HEK293 (cell line): ENCODE measurements around the gene VHLL.

Source experiments
- BCL6B ChIP-seq: fragments of 450-650 bp; formaldehyde crosslinking; IDR thresholded peaks from 2 replicates; pipeline ENCODE4 v1.5.1; 2017; ENCODE audit warnings: missing biosample characterization, missing genetic modification characterization
- ELK4 ChIP-seq: IDR thresholded peaks from 2 replicates; pipeline ENCODE4 v1.6.1; 2011; ENCODE audit warnings: mild to moderate bottlenecking, low read depth, low read length, borderline replicate concordance
- HOXC10 ChIP-seq: sonication (generic); formaldehyde crosslinking; IDR thresholded peaks from 2 replicates; pipeline ENCODE4 v1.8.1; 2023; ENCODE audit warnings: mild to moderate bottlenecking, missing genetic modification reagents
- IKZF3 ChIP-seq: fragments of 450-650 bp; IDR thresholded peaks from 2 replicates; pipeline ENCODE4 v1.5.0; 2018; ENCODE audit warnings: missing biosample characterization, mild to moderate bottlenecking, missing genetic modification characterization, moderate library complexity
- INSM2 ChIP-seq: fragments of 450-650 bp; formaldehyde crosslinking; IDR thresholded peaks from 2 replicates; pipeline ENCODE4 v1.5.1; 2016; ENCODE audit warnings: missing biosample characterization, missing genetic modification characterization
- MZF1 ChIP-seq: fragments of 450-650 bp; formaldehyde crosslinking; IDR thresholded peaks from 2 replicates; pipeline ENCODE4 v1.5.1; 2017; ENCODE audit warnings: missing biosample characterization, missing genetic modification characterization, borderline replicate concordance
- PATZ1 ChIP-seq: fragments of 450-650 bp; formaldehyde crosslinking; IDR thresholded peaks from 2 replicates; pipeline ENCODE4 v1.5.1; 2016; ENCODE audit warnings: missing biosample characterization, missing genetic modification characterization
- PRDM10 ChIP-seq: fragments of 450-650 bp; formaldehyde crosslinking; IDR thresholded peaks from 2 replicates; pipeline ENCODE4 v1.5.1; 2016; ENCODE audit warnings: missing biosample characterization, missing genetic modification characterization
- RBAK ChIP-seq: fragments of 450-650 bp; formaldehyde crosslinking; IDR thresholded peaks from 2 replicates; pipeline ENCODE4 v1.5.1; 2016; ENCODE audit warnings: missing biosample characterization, missing genetic modification characterization
- REPIN1 ChIP-seq: fragments of 450-650 bp; formaldehyde crosslinking; IDR thresholded peaks from 2 replicates; pipeline ENCODE4 v1.5.1; 2017; ENCODE audit warnings: missing biosample characterization, missing genetic modification characterization, low read depth
- ZBTB10 ChIP-seq: fragments of 450-650 bp; formaldehyde crosslinking; IDR thresholded peaks from 2 replicates; pipeline ENCODE4 v1.5.1; 2016; ENCODE audit warnings: missing biosample characterization, missing genetic modification characterization
- ZNF121 ChIP-seq: fragments of 450-650 bp; formaldehyde crosslinking; IDR thresholded peaks from 2 replicates; pipeline ENCODE4 v1.5.1; 2016; ENCODE audit warnings: missing biosample characterization, missing genetic modification characterization
- ZNF266 ChIP-seq: fragments of 450-650 bp; formaldehyde crosslinking; IDR thresholded peaks from 2 replicates; pipeline ENCODE4 v1.5.1; 2016; ENCODE audit warnings: missing biosample characterization, missing genetic modification characterization, low read depth
- ZNF280C ChIP-seq: fragments of 450-650 bp; formaldehyde crosslinking; IDR thresholded peaks from 2 replicates; pipeline ENCODE4 v1.5.1; 2016; ENCODE audit warnings: missing biosample characterization, missing genetic modification characterization
- ZNF292 ChIP-seq: fragments of 450-650 bp; formaldehyde crosslinking; IDR thresholded peaks from 2 replicates; pipeline ENCODE4 v1.5.1; 2016; ENCODE audit warnings: low read depth, missing biosample characterization, missing genetic modification characterization, borderline replicate concordance
- ZNF416 ChIP-seq: fragments of 450-650 bp; formaldehyde crosslinking; IDR thresholded peaks from 2 replicates; pipeline ENCODE4 v1.5.1; 2016; ENCODE audit warnings: missing biosample characterization, missing genetic modification characterization
- ZNF544 ChIP-seq: fragments of 450-650 bp; formaldehyde crosslinking; IDR thresholded peaks from 2 replicates; pipeline ENCODE4 v1.5.0; 2017; ENCODE audit warnings: missing biosample characterization, missing genetic modification characterization
- ZNF555 ChIP-seq: fragments of 450-650 bp; formaldehyde crosslinking; conservative IDR thresholded peaks from 2 replicates; pipeline ENCODE4 v1.5.1; 2017; ENCODE audit warnings: missing biosample characterization, mild to moderate bottlenecking, missing genetic modification characterization, inconsistent platforms
- ZNF571 ChIP-seq: fragments of 450-650 bp; formaldehyde crosslinking; IDR thresholded peaks from 2 replicates; pipeline ENCODE4 v1.5.0; 2017; ENCODE audit warnings: missing biosample characterization, missing genetic modification characterization
- ZNF704 ChIP-seq: fragments of 450-650 bp; formaldehyde crosslinking; IDR thresholded peaks from 2 replicates; pipeline ENCODE4 v1.5.1; 2016; ENCODE audit warnings: missing biosample characterization, missing genetic modification characterization
- ZNF707 ChIP-seq: fragments of 450-650 bp; formaldehyde crosslinking; IDR thresholded peaks from 2 replicates; pipeline ENCODE4 v1.5.1; 2016; ENCODE audit warnings: missing biosample characterization, missing genetic modification characterization
- ZNF747 ChIP-seq: fragments of 450-650 bp; formaldehyde crosslinking; IDR thresholded peaks from 2 replicates; pipeline ENCODE4 v1.5.1; 2016; ENCODE audit warnings: missing biosample characterization, missing genetic modification characterization

VHLL gene

GRCh38 chr1:156282479-156283222 lies 16.5 kb downstream of the VHLL start, which contains the start of gene SMG5 (continued):
- TF ChIP-seq ZNF280C: no peak
- TF ChIP-seq ZNF747 (tag by site-specific recombination): no peak
- TF ChIP-seq ZNF266 (tag by site-specific recombination): no peak
- TF ChIP-seq MZF1 (tag by site-specific recombination): no peak
- no peak for TF ChIP-seq ZNF121
- no peak for TF ChIP-seq RBAK (tag by site-specific recombination)
- no peak for TF ChIP-seq ZNF707 (tag by site-specific recombination)
- peak; percentile 86 for TF ChIP-seq IKZF3
- TF ChIP-seq REPIN1 (tag by site-specific recombination): peak; percentile 83
- peak; percentile 25; the same call in 1 of the 2 replicates for TF ChIP-seq BCL6B (tag by site-specific recombination)
- 0 out of 2 replicates have a peak, but pooled peaks have one; percentile 28 for TF ChIP-seq ZBTB10
- no peak for TF ChIP-seq ZNF571 (tag by site-specific recombination)
- no peak for TF ChIP-seq ZNF555 (tag by site-specific recombination)
- no peak for TF ChIP-seq ZNF292 (tag by site-specific recombination)
- no peak for TF ChIP-seq ZNF544 (tag by site-specific recombination)
- TF ChIP-seq PATZ1: peak; percentile 64; the same call in 1 of the 2 replicates
- TF ChIP-seq ZNF416 (tag by site-specific recombination): no peak
- TF ChIP-seq ZNF704 (tag by site-specific recombination): no peak
- peak; percentile 64; the same call in 1 of the 2 replicates for TF ChIP-seq ELK4
- TF ChIP-seq HOXC10 (CRISPR knock-in tag): no peak
- TF ChIP-seq INSM2 (tag by site-specific recombination): peak; percentile 69
- TF ChIP-seq PRDM10 (tag by site-specific recombination): peak; percentile 68
